Heart left ventricle (tissue), 16 donors: Measurements from ENCODE around the gene VSTM2L. TPM values are rescaled to one million over a fixed set of nuclear protein-coding genes. Genes with fewer than 3 reads are reported as not detected.
A peak's percentile ranks its signal among the peaks of the same experiment; 100 is the strongest.

Experiments used
- ATAC-seq, 4 donors: fragments of 200-7000 bp; cut with Tn5 transposase; one replicate each; pipeline ENCODE4 v1.9.1; 2020 to 2022; ENCODE audit warnings: moderate library complexity in 4 of 4, mild to moderate bottlenecking in 3 of 4, moderate number of reproducible peaks in 1 of 4
- DNase-seq, 5 donors: peaks; one replicate each; pipeline ENCODE4 v3.0.0-alpha.2; 2020
- H3K27ac ChIP-seq, 12 donors: fragments of 200-600 bp; sonication (generic) in 4 of 12; one replicate each; pipeline versions ENCODE4 v1.5.0 to v1.8.0; 2016 to 2022; ENCODE audit warnings: mild to moderate bottlenecking in 2 of 12
- H3K27me3 ChIP-seq, 9 donors: fragments of 200-600 bp; sonication (generic) in 2 of 9; one replicate each; pipeline versions ENCODE4 v1.5.1 to v1.8.0; 2016 to 2022; ENCODE audit warnings: mild to moderate bottlenecking in 3 of 9
- H3K36me3 ChIP-seq, 9 donors: fragments of 200-600 bp; sonication (generic) in 2 of 9; one replicate each; pipeline versions ENCODE4 v1.5.0 to v1.8.0; 2018 to 2022; ENCODE audit warnings: mild to moderate bottlenecking in 2 of 9
- H3K4me1 ChIP-seq, 12 donors: fragments of 200-600 bp; sonication (generic) in 4 of 12; one replicate each; pipeline versions ENCODE4 v1.5.0 to v1.8.0; 2016 to 2022; ENCODE audit warnings: mild to moderate bottlenecking in 3 of 12
- H3K4me3 ChIP-seq, 12 donors: fragments of 200-600 bp; sonication (generic) in 4 of 12; one replicate each; pipeline versions ENCODE4 v1.5.0 to v1.8.0; 2017 to 2022; ENCODE audit warnings: mild to moderate bottlenecking in 9 of 12, moderate library complexity in 4 of 12
- H3K9me3 ChIP-seq, 12 donors: fragments of 200-600 bp; sonication (generic) in 4 of 12; one replicate each; pipeline versions ENCODE4 v1.5.0 to v1.8.0; 2016 to 2022; ENCODE audit warnings: mild to moderate bottlenecking in 1 of 12
- POLR2A ChIP-seq, 2 donors: fragments of 450-650 bp; IDR thresholded peaks; one replicate each; pipeline ENCODE4 v1.6.1; 2017; ENCODE audit warnings: antibody characterized with exemption in 2 of 2, mild to moderate bottlenecking in 2 of 2, moderate library complexity in 2 of 2
- WGBS, 4 donors: extraction: QIAGEN DNeasy Blood & Tissue Kit in 2 of 4; methylation state at CpG; one replicate each; pipeline versions ENCODE4 v1.1.5 to v1.1.7; 2013 to 2018; 5-methylcytosine and 5-hydroxymethylcytosine counted together
- intact Hi-C, 10 donors: fragments of 100-400 bp; cut with DNase I; formaldehyde crosslinking; loops; one replicate each; pipeline versions ENCODE4 v1.11.1 to v1.14.2; 2022
- polyA plus RNA-seq, 2 donors: library from polyadenylated mRNA; stranded (reverse); fragments of 200-250 nt; gene quantifications; one replicate each; pipeline ENCODE4 v1.2.3, GENCODE V29; 2013
- total RNA-seq, 9 donors: library from RNA; depleted of rRNA in 2 of 9; stranded (reverse); fragments of >200 nt in 2 of 9; fragmentation: NEBNext Ultra II Directional in 3 of 9; extraction: Animal tissue kit (Norgen Biotek cat#: 25700) in 3 of 9; gene quantifications; one replicate each; pipeline versions ENCODE4 v1.1.0 to v1.2.4, GENCODE V29; 2016 to 2023
- TF ChIP-seq, protein P1 (sequence below), 12 donors: fragments of 200-600 bp; sonication (generic) in 4 of 12; IDR thresholded peaks; one replicate each; pipeline versions ENCODE4 v1.5.0 to v1.8.0; 2018 to 2022; ENCODE audit warnings: antibody characterized with exemption in 12 of 12, mild to moderate bottlenecking in 5 of 12
- donor health status: ischemic (EF 13 %, LVEDD 7.1; RV severe dilation, severe dysfunction).
- donor health status: healthy with polysubstance abuse.
- donor health status: DM: no; HTN: yes; CAD: no.
- donor health status: DM: no; HTN: no; CAD: no.
- donor health status: ischemic (EF 25% LVEDD 6.9; RV normal size, moderate dysfunction).
- donor health status: ischemic (EF 25% LVEDD 5.7; RV mildly dilated, moderate dysfunction).
- donor health status: healthy.
- donor health status: DM: yes; HTN: yes; CAD: no.
- donor health status: ischemic (EF 35%, LVEDD 5.7; RV mildly dilated, moderate dysfunction).
- donor health status: nonischemic (EF 11% LVEDD 7.7; RV severe dilation, severe dysfunction).
- donor health status: DM: yes; HTN: yes; CAD: no.
- donor health status: PGD.
- donor health status: ischemic (EF 29% LVEDD 5.4; RV normal size, mild dysfunction).
- donor health status: nonischemic (EF 23%, LVEDD 6.1; RV moderate dilation, normal function).

VSTM2L gene
- total and polyA plus RNA-seq, 11 donors = 3.7 to 49.5 (median 17.4) TPM

DNA sequence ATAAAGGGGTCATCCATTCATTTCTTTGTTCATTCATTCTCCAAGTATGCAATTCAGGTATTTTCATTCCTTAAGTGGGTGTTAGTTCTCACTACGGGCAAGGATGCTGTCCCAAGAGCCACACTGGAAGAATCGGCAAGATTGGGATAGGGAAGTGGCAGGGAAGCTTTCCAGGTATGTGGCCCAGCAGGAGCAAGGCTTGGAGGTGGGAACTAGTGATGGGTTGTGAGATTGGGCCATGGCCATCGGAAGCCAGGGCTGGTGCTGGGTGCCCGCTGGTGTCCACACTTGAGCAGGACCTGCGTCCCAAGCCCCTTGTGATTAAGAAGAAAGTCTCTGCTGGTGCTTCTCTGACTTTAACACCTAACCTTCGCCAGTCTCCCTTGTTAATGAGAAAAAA lies 15.1 kb downstream of the VSTM2L start:
- Histone ChIP-seq H3K4me1 (peaks cover 0 to 21% (median 8%) of the 10 kb centered on the region in 12 donors), H3K27ac (no peak overlapping the region), H3K36me3 (no peaks in the 10 kb centered on the region), H3K9me3 (no peaks in the 10 kb centered on the region), H3K27me3 (peaks cover 0 to 53% (median 10%) of the 10 kb centered on the region in 9 donors), H3K4me3 (no peak overlapping the region)
- WGBS, 4 donors = 77 to 82% (median 78%) methylated on average over 6 of the region's 6 CpGs
- ATAC-seq (no peak), DNase-seq (no peak)
- TF ChIP-seq POLR2A (IDR thresholded peaks at IDR 0.05) = no peak
- TF ChIP-seq, protein P1, sequence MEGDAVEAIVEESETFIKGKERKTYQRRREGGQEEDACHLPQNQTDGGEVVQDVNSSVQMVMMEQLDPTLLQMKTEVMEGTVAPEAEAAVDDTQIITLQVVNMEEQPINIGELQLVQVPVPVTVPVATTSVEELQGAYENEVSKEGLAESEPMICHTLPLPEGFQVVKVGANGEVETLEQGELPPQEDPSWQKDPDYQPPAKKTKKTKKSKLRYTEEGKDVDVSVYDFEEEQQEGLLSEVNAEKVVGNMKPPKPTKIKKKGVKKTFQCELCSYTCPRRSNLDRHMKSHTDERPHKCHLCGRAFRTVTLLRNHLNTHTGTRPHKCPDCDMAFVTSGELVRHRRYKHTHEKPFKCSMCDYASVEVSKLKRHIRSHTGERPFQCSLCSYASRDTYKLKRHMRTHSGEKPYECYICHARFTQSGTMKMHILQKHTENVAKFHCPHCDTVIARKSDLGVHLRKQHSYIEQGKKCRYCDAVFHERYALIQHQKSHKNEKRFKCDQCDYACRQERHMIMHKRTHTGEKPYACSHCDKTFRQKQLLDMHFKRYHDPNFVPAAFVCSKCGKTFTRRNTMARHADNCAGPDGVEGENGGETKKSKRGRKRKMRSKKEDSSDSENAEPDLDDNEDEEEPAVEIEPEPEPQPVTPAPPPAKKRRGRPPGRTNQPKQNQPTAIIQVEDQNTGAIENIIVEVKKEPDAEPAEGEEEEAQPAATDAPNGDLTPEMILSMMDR (IDR thresholded peaks at IDR 0.05) = no peak
- intact Hi-C loops = no loop called here

DNA sequence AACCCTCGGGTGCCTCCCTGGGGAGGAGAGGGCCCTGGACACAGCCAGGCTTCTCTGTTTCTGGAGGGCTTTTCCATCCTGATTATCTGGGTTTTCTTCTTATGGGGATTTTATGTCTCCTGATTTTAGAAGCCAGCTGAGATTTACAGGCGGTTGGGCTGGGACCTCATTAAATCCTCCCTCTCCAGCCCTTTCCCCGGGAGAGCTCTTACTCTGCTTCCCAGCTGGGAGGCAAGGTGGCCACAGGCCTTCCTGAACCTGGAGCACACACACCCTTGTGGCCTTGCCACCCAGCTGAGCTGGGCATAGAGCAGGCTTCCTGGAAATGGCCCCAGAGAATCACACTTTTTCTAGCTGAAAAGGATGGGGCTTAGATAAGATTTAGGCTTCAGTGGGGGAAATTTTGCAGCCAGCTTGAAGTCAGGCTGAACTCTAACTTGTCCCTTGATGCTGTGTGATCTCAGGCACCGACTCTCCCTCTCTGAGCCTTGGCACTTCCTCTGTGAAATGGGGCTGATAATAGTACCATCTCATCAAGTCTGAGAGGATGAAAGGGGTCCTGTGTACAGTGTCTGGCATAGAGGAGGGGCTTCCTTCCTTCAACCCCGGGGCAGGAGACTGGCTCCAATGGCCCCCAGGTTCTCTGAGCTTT lies 16.6 kb downstream of the VSTM2L start:
- H3K27me3 ChIP-seq = peaks cover 0 to 42% (median 8%) of the 10 kb centered on the region in 9 donors
- DNase-seq (no peak), ATAC-seq (no peak)
- intact Hi-C loops = no loop called here
- H3K27ac ChIP-seq = peak overlapping the region in 1 of 12 donors; percentile 5
- 45 to 61% (median 56%) methylated on average over 5 of the region's 5 CpGs for WGBS, 4 donors
- H3K4me1 ChIP-seq = peaks cover 0 to 19% (median 7%) of the 10 kb centered on the region in 12 donors
- no peaks in the 10 kb centered on the region for H3K36me3 ChIP-seq
- no peak for TF ChIP-seq POLR2A (IDR thresholded peaks at IDR 0.05)
- TF ChIP-seq, protein P1 (IDR thresholded peaks at IDR 0.05) = no peak
- no peaks in the 10 kb centered on the region for H3K9me3 ChIP-seq
- no peak overlapping the region for H3K4me3 ChIP-seq

DNA sequence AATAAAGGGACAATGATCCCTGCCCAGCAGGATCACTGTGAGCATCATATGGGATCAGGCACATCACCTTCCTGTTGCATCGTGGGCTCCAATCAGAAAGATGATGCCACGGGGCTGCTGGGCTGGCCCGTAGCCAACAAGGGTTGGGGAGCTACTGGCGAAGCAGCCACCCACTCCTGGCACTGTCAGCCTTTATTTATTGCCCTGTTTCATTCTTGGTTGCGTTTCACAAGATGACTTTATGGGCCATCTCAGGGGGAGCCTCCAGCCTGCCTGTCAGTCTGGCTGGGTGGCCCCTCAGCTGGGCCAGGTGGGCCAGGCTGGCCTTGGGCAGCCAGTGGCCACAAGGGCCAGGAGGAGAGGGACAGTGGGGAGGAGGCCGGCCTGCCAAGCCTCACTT lies 17.3 kb downstream of the VSTM2L start:
- intact Hi-C loops = no loop called here
- Histone ChIP-seq H3K4me1 (peaks cover 0 to 12% (median 2%) of the 10 kb centered on the region in 12 donors), H3K27ac (no peak overlapping the region), H3K27me3 (peaks cover 0 to 35% (median 8%) of the 10 kb centered on the region in 9 donors), H3K36me3 (no peaks in the 10 kb centered on the region), H3K9me3 (no peaks in the 10 kb centered on the region), H3K4me3 (no peak overlapping the region)
- ATAC-seq = no peak
- WGBS, 4 donors = 51 to 60% (median 58%) methylated on average over 6 of the region's 6 CpGs
- DNase-seq = no peak
- TF ChIP-seq POLR2A (IDR thresholded peaks at IDR 0.05) = no peak
- TF ChIP-seq, protein P1 (IDR thresholded peaks at IDR 0.05) = no peak

DNA sequence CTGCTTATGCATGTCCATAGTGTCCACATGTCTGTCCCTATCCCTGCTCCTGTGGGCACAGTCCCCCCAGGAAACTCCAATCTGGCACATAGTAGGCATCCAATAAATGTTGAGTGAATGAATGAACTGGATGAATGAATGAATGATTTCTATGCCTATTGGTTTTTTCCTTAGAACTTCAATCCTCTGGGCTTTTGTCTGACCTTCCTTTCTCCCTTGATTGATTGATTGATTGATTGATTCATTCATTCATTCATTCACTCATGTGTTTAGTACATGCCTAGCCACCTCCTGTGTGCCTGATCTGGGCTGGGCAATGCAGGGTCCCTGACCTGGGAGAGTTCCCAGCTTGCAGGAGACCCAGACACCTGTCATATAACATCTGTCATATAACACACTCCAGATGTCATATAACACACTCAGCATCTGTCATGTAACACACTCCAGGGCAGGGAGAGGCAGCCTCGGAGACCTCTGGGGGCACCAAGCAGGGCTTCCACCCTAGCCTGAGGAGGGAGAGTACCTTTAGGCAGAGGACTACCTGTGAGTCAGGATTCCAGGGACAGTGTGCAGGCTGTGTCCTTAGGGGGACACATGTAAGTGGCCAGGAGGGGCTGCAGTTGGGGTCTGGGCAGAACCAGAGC lies 17.9 kb downstream of the VSTM2L start:
- no peak for DNase-seq
- Histone ChIP-seq H3K4me3 (no peak overlapping the region), H3K27me3 (peaks cover 0 to 34% (median 4%) of the 10 kb centered on the region in 9 donors), H3K36me3 (no peaks in the 10 kb centered on the region), H3K4me1 (peaks cover 0 to 7% (median 2%) of the 10 kb centered on the region in 12 donors), H3K27ac (no peak overlapping the region), H3K9me3 (no peaks in the 10 kb centered on the region)
- ATAC-seq = no peak
- intact Hi-C loops = no loop called here
- TF ChIP-seq POLR2A (IDR thresholded peaks at IDR 0.05) = no peak
- TF ChIP-seq, protein P1 (IDR thresholded peaks at IDR 0.05) = no peak
- WGBS, 4 donors = 29 to 53% (median 36%) methylated on average over 1 of the region's 1 CpG
